IgD-negative memory B cell (primary cell): ENCODE results near the gene SYNRG. TPM values are rescaled to one million over a fixed set of nuclear protein-coding genes. Genes with fewer than 3 reads are reported as not detected.

Experiments
- H3K27ac Mint-ChIP-seq, 3 donors: one replicate each; pipeline ENCODE4 v1.8.0; 2020 to 2022; ENCODE audit warnings: mild to moderate bottlenecking in 3 of 3, mixed read lengths in 3 of 3, moderate library complexity in 1 of 3
- H3K27me3 Mint-ChIP-seq: one replicate; pipeline ENCODE4 v1.8.0; 2021; ENCODE audit warnings: mixed read lengths
- H3K36me3 Mint-ChIP-seq: one replicate; pipeline ENCODE4 v1.8.0; 2020; ENCODE audit warnings: mild to moderate bottlenecking, mixed read lengths
- H3K4me1 Mint-ChIP-seq, 3 donors: one replicate each; pipeline ENCODE4 v1.8.0; 2020 to 2022; ENCODE audit warnings: mixed read lengths in 3 of 3, mild to moderate bottlenecking in 1 of 3
- H3K4me3 Mint-ChIP-seq, 4 donors: one replicate each; pipeline ENCODE4 v1.8.0; 2020 to 2022; ENCODE audit warnings: mild to moderate bottlenecking in 4 of 4, mixed read lengths in 4 of 4, moderate library complexity in 3 of 4
- H3K9me3 Mint-ChIP-seq, 3 donors: one replicate each; pipeline ENCODE4 v1.8.0; 2020 to 2021; ENCODE audit warnings: mixed read lengths in 3 of 3, mild to moderate bottlenecking in 1 of 3
- polyA plus RNA-seq: library from polyadenylated mRNA; unstranded; fragments of 300-500 nt; fragmentation: Illumina TruSeq; gene quantifications from one replicate; pipeline ENCODE4 v1.2.3, GENCODE V29; 2021

Gene SYNRG
- polyA plus RNA-seq, 1 donor from 2014 or later, result 70.9 TPM

DNA sequence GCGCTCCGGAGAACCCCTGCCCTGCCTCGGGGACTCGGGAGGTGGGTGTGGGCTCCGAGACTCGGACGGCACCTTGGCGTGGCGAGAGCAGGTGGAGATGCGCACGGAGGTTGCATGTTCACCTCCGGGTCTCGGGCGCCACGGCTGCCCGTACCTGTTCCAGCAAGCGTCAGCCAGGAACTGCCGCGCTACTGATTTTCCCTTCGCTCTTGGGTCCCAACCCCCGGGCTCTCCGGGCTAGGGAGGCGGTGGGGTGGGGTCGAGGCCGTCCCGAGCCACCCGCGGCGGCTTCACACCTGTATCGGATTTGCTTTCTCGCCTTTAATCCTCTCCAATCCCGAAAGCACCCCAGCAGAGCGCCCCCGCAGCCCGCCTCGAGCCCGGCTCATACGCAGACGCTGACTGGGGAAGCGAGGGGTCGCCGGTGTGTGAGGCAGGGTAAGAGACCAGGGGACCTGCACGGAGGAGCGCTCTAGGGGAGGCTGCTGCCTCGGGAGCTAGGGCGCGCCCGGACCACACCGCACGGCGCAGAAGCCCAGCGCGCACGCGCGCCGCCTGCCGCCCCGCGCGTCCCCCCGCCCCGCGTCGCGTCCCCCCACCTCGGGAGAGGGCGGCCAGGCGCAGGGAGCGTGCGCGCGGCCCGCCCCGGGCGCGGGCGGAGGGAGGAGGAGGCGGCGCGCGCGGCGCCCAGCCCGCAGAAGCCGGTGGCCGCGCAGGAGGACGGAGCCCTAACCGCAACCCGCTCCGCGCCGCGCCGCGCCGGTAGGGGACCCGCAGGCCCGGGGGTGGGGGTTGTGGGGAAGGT lies 119.8 kb downstream of the SYNRG start, which contains the start of gene DUSP14:
Gene DUSP14, plus strand, starts transcription at position 695 of the 805 bp plus-strand sequence. CDS start 22,382 bp downstream, outside the sequence.
- H3K36me3 Mint-ChIP-seq, result no peaks in the 10 kb centered on the region
- peaks cover 10 to 17% (median 15%) of the 10 kb centered on the region in 3 donors for H3K4me1 Mint-ChIP-seq
- no peaks in the 10 kb centered on the region for H3K9me3 Mint-ChIP-seq
- H3K27ac Mint-ChIP-seq, result peak within 1 kb of the TSS; percentile 78 to 94 (median 88)
- no peaks in the 10 kb centered on the region for H3K27me3 Mint-ChIP-seq
- H3K4me3 Mint-ChIP-seq, result peak within 1 kb of the TSS; percentile 90 to 98 (median 94)

GRCh38 chr17:37488607-37489196 lies 120.5 kb downstream of the SYNRG start:
- Mint-ChIP-seq H3K36me3 (no peaks in the 10 kb centered on the region), H3K9me3 (no peaks in the 10 kb centered on the region), H3K27ac (peak overlapping the region; percentile 78 to 94 (median 84)), H3K27me3 (no peaks in the 10 kb centered on the region), H3K4me3 (peak overlapping the region; percentile 90 to 97 (median 94)), H3K4me1 (peaks cover 10 to 17% (median 15%) of the 10 kb centered on the region in 3 donors)

- H3K4me1 Mint-ChIP-seq, result peaks cover 7 to 18% (median 15%) of the 10 kb centered on the region in 3 donors
- H3K9me3 Mint-ChIP-seq, result no peaks in the 10 kb centered on the region
- peak overlapping the region; percentile 90 to 97 (median 94) for H3K4me3 Mint-ChIP-seq
Observed at GRCh38 chr17:37488009-37488604, 121.1 kb downstream of the SYNRG start.

DNA sequence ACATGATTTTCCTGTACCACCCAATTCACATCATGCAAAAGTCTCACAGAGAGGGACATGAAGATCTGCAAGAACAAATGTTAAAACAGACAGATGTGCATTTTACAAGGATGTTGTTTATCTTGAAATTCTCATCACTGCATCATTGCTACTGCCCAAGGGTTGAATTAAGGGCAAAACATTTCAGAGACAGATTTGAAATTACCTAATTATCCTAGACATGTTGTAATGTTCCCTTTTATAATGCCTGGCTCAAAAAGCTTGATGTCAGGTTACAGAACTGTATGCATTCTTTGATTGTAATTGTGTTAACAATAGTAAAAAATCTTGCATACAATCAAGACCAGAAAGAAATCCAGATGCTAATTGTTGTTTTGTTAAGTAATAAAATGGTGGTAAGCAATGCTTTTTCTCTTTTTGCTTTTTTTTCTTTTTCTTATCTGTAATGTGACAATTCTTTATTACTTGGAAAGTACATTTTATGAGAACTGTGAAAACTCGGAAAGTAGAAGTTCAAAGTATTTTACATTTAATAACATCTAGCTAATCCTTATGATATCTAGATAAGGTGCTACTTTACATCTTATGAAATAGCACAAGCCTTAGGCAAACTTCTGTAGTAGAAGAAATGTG lies 123.2 kb downstream of the SYNRG start:
- Mint-ChIP-seq H3K27ac (no peak overlapping the region), H3K4me3 (peak overlapping the region in 1 of 4 donors; percentile 51), H3K36me3 (no peaks in the 10 kb centered on the region)

More at GRCh38 chr17:37488009-37488604, 121.1 kb downstream of the SYNRG start:
- peak overlapping the region in 2 of 3 donors; percentile 78 to 84 for H3K27ac Mint-ChIP-seq
- H3K27me3 Mint-ChIP-seq, result no peaks in the 10 kb centered on the region
- no peaks in the 10 kb centered on the region for H3K36me3 Mint-ChIP-seq

GRCh38 chr17:37483311-37484039 lies 125.7 kb downstream of the SYNRG start:
- H3K27ac Mint-ChIP-seq, result no peak overlapping the region
- H3K4me1 Mint-ChIP-seq, result peaks cover 4 to 7% (median 4%) of the 10 kb centered on the region in 3 donors
- H3K27me3 Mint-ChIP-seq, result no peaks in the 10 kb centered on the region
- no peaks in the 10 kb centered on the region for H3K9me3 Mint-ChIP-seq
- H3K4me3 Mint-ChIP-seq, result peak overlapping the region in 1 of 4 donors; percentile 27
- peaks cover 5% of the 10 kb centered on the region for H3K36me3 Mint-ChIP-seq

More for the DNA sequence above, 123.2 kb downstream of the SYNRG start:
- Mint-ChIP-seq H3K27me3 (no peaks in the 10 kb centered on the region), H3K4me1 (peaks cover 8 to 17% (median 13%) of the 10 kb centered on the region in 3 donors), H3K9me3 (no peaks in the 10 kb centered on the region)

- H3K4me1 Mint-ChIP-seq, result peaks cover 0 to 1% (median 1%) of the 10 kb centered on the region in 3 donors
- no peaks in the 10 kb centered on the region for H3K9me3 Mint-ChIP-seq
- H3K4me3 Mint-ChIP-seq, result peak overlapping the region in 1 of 4 donors; percentile 32
- H3K27ac Mint-ChIP-seq, result no peak overlapping the region
- H3K27me3 Mint-ChIP-seq, result no peaks in the 10 kb centered on the region
- peaks cover 6% of the 10 kb centered on the region for H3K36me3 Mint-ChIP-seq
Observed at GRCh38 chr17:37481001-37481665, 128.1 kb downstream of the SYNRG start.

DNA sequence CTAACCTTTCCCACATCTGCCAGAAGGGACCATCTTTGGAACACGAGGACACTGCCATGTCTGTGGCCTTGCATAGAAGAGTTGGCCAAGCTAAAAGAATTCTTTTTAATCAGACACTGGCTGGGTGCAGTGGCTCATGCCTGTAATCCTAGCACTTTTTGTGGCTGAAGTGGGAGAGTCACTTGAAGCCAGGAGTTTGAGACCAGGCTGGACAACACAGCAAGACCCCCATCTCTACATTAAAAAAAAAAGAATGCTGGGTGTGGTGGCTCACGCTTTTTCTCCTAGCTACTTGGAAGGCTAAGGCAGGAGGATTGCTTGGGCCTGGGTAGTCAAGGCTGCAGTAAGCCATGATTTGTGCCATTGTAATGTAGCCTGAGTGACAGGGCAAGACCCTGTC lies 128.8 kb downstream of the SYNRG start:
- Mint-ChIP-seq H3K4me3 (peak overlapping the region in 2 of 4 donors; percentile 32 to 47), H3K36me3 (peaks cover 6% of the 10 kb centered on the region), H3K9me3 (no peaks in the 10 kb centered on the region), H3K27ac (no peak overlapping the region), H3K4me1 (peaks cover 0 to 1% (median 1%) of the 10 kb centered on the region in 3 donors), H3K27me3 (no peaks in the 10 kb centered on the region)

GRCh38 chr17:37479025-37479424 lies 130.2 kb downstream of the SYNRG start:
- Mint-ChIP-seq H3K4me3 (no peak overlapping the region), H3K27me3 (no peaks in the 10 kb centered on the region), H3K36me3 (peaks cover 6% of the 10 kb centered on the region), H3K4me1 (peaks cover 0 to 1% (median 1%) of the 10 kb centered on the region in 3 donors), H3K27ac (no peak overlapping the region), H3K9me3 (no peaks in the 10 kb centered on the region)

GRCh38 chr17:37478187-37478586 lies 131.0 kb downstream of the SYNRG start:
- Mint-ChIP-seq H3K27ac (no peak overlapping the region), H3K9me3 (no peaks in the 10 kb centered on the region), H3K27me3 (no peaks in the 10 kb centered on the region), H3K4me3 (no peak overlapping the region), H3K36me3 (peaks cover 6% of the 10 kb centered on the region), H3K4me1 (peaks cover 0 to 1% (median 0%) of the 10 kb centered on the region in 3 donors)

GRCh38 chr17:37476431-37477120 lies 132.6 kb downstream of the SYNRG start:
- no peak overlapping the region for H3K4me3 Mint-ChIP-seq
- H3K4me1 Mint-ChIP-seq, result no peaks in the 10 kb centered on the region
- H3K36me3 Mint-ChIP-seq, result peaks cover 6% of the 10 kb centered on the region
- H3K27me3 Mint-ChIP-seq, result no peaks in the 10 kb centered on the region
- no peaks in the 10 kb centered on the region for H3K9me3 Mint-ChIP-seq
- no peak overlapping the region for H3K27ac Mint-ChIP-seq

DNA sequence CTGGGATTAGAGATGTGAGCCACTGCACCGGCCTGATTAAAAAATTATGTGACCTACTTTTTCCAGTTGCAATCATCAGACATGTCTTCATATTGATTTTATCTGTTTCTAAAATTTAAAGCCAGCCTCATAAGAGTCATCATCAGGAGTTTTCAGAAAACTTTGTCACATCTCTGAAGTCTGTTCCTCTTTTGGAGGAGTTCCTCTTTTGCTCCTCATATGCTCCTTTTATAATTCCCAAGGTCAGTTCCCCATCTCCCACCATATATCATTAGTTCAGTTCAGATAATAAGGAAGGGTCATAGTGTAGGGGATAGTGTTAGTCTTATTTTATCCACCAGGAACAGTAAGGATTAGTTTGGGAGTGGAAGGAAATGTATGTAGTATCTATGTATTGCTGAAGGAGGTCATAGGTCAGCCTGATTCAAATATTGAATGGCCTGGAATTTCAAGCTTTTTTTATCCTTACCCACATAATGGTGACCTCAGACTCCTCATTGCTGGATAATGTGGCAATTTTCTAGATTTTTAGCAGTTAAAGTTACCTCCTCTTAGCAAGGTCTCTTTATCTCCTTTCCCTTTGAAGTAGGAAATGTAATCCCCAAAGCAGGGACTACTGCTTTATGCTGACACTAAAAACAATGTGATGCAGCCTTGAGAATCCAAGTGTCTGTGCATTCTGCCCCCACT lies 133.3 kb downstream of the SYNRG start:
- Mint-ChIP-seq H3K4me3 (no peak overlapping the region), H3K27ac (no peak overlapping the region), H3K9me3 (no peaks in the 10 kb centered on the region), H3K36me3 (peaks cover 6% of the 10 kb centered on the region), H3K4me1 (no peaks in the 10 kb centered on the region), H3K27me3 (no peaks in the 10 kb centered on the region)

GRCh38 chr17:37470181-37470580 lies 139.0 kb downstream of the SYNRG start:
- H3K27me3 Mint-ChIP-seq, result no peaks in the 10 kb centered on the region
- H3K27ac Mint-ChIP-seq, result no peak overlapping the region
- H3K36me3 Mint-ChIP-seq, result peaks cover 2% of the 10 kb centered on the region
- H3K9me3 Mint-ChIP-seq, result no peaks in the 10 kb centered on the region
- no peak overlapping the region for H3K4me3 Mint-ChIP-seq
- H3K4me1 Mint-ChIP-seq, result no peaks in the 10 kb centered on the region

DNA sequence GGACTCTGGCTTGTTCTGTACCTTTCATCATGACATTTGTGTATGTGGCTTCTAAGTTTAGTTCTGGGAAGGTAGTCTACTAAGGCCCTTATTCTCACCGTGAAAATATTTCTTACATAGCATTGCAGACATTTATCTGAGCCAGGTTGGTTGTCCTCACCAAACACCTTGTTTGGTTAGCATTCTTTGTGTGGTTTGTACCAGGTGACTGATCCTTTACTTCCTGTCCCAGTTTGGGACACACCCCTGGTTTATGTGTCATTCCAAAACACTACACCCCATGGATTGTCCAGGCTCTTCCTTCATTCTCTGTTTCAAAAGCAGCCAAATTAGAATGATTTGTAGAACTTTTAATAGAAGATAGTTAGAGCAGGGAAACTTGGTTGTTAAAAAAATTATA lies 142.7 kb downstream of the SYNRG start:
- Mint-ChIP-seq H3K4me3 (no peak overlapping the region), H3K36me3 (peaks cover 7% of the 10 kb centered on the region), H3K4me1 (no peaks in the 10 kb centered on the region), H3K27ac (peak overlapping the region in 1 of 3 donors; percentile 67), H3K27me3 (no peaks in the 10 kb centered on the region), H3K9me3 (no peaks in the 10 kb centered on the region)
